Body of pancreas (tissue), 4 donors: Measurements from ENCODE around the gene ADAMTS10. TPM values are rescaled to one million over a fixed set of nuclear protein-coding genes. Genes with fewer than 3 reads are reported as not detected.
A peak's percentile ranks its signal among the peaks of the same experiment; 100 is the strongest.

ENCODE experiments used
- ATAC-seq: fragments of 150-250 bp; one replicate; pipeline ENCODE4 v1.9.1; 2016
- DNase-seq, 4 donors: peaks; one replicate each; pipeline ENCODE4 v3.0.0-alpha.2; 2019
- H3K27ac ChIP-seq, 4 donors: fragments of 200-600 bp; sonication (generic); 1 replicate in 3 of 4; 2 replicates in 1 of 4; pipeline versions ENCODE4 v1.5.1 to v1.6.1; 2016 to 2019; ENCODE audit warnings: mild to moderate bottlenecking in 1 of 4, mixed read lengths in 1 of 4, moderate library complexity in 1 of 4
- H3K27me3 ChIP-seq, 2 donors: fragments of 200-600 bp; sonication (generic); one replicate each; pipeline ENCODE4 v1.6.0; 2016; ENCODE audit warnings: mild to moderate bottlenecking in 1 of 2
- H3K36me3 ChIP-seq, 2 donors: fragments of 200-600 bp; sonication (generic); replicated peaks in 1 of 2; 2 replicates each; pipeline ENCODE4 v1.5.1; 2016; ENCODE audit warnings: low read depth in 2 of 2; ENCODE audit not compliant: insufficient read depth in 1 of 2
- H3K4me1 ChIP-seq: fragments of 200-600 bp; sonication (generic); one replicate; pipeline ENCODE4 v1.6.0; 2016
- H3K4me3 ChIP-seq, 2 donors: fragments of 200-600 bp; sonication (generic); 1 replicate in 1 of 2; 2 replicates in 1 of 2; pipeline ENCODE4 v1.5.1; 2016 to 2019
- H3K9me3 ChIP-seq, 3 donors: fragments of 200-600 bp; sonication (generic); 1 replicate in 2 of 3; 2 replicates in 1 of 3; pipeline ENCODE4 v1.5.1; 2016
- POLR2A ChIP-seq, 3 donors: fragments of 450-650 bp; IDR thresholded peaks; one replicate each; pipeline ENCODE4 v1.6.1; 2016; ENCODE audit warnings: antibody characterized with exemption in 3 of 3, mild to moderate bottlenecking in 2 of 3
- WGBS, 2 donors: methylation state at CpG; one replicate each; pipeline ENCODE4 v1.1.5; 2017; 5-methylcytosine and 5-hydroxymethylcytosine counted together
- intact Hi-C: fragments of 100-400 bp; cut with DNase I; formaldehyde crosslinking; loops from one replicate; pipeline ENCODE4 v1.15.1; 2023
- total RNA-seq, 2 donors: library from RNA; depleted of rRNA; stranded (reverse); fragments of >200 nt; gene quantifications; one replicate each; pipeline ENCODE4 v1.1.0, GENCODE V29; 2016
- TF ChIP-seq, protein P1 (sequence below), 7 experiments: fragments of 450-650 bp in 4 of 7; fragments of 200-600 bp in 3 of 7; sonication (generic) in 3 of 7; IDR thresholded peaks; one replicate each; pipeline ENCODE4 v1.5.1; 2016 to 2019; ENCODE audit warnings: antibody characterized with exemption in 7 of 7

Gene ADAMTS10
- total RNA-seq, 2 donors from 2014 or later = 19.1 to 36.6 TPM

DNA sequence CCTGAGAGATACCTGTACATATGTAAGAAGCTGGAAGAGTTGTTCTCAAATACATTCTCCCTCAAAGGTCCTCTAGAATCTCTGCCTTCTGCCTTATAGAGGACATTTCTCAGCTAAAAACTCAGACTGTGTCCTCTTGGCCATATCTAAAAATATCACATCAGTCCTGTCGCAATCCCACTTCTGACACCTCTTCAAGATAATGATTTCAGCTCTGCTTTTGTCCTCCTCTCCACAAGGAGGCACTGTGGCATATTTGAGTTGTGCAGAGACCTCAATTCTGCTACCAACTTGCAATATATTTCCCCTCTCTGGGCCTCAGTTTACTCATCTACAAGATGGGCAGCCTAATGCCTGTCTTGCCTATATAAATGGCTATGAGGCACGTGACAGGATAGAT lies 16.6 kb downstream of the ADAMTS10 start:
- Histone ChIP-seq H3K27ac (no peak overlapping the region), H3K9me3 (no peaks in the 10 kb centered on the region), H3K27me3 (no peaks in the 10 kb centered on the region), H3K4me1 (peaks cover 13% of the 10 kb centered on the region), H3K36me3 (no peaks in the 10 kb centered on the region), H3K4me3 (no peak overlapping the region)
- no peak for DNase-seq
- ATAC-seq = no peak
- TF ChIP-seq, protein P1, sequence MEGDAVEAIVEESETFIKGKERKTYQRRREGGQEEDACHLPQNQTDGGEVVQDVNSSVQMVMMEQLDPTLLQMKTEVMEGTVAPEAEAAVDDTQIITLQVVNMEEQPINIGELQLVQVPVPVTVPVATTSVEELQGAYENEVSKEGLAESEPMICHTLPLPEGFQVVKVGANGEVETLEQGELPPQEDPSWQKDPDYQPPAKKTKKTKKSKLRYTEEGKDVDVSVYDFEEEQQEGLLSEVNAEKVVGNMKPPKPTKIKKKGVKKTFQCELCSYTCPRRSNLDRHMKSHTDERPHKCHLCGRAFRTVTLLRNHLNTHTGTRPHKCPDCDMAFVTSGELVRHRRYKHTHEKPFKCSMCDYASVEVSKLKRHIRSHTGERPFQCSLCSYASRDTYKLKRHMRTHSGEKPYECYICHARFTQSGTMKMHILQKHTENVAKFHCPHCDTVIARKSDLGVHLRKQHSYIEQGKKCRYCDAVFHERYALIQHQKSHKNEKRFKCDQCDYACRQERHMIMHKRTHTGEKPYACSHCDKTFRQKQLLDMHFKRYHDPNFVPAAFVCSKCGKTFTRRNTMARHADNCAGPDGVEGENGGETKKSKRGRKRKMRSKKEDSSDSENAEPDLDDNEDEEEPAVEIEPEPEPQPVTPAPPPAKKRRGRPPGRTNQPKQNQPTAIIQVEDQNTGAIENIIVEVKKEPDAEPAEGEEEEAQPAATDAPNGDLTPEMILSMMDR (IDR thresholded peaks at IDR 0.05) = no peak
- no peak for TF ChIP-seq POLR2A (IDR thresholded peaks at IDR 0.05)
- intact Hi-C loops = no loop called here
- 88 to 93% methylated on average over 2 of the region's 2 CpGs for WGBS, 2 donors

DNA sequence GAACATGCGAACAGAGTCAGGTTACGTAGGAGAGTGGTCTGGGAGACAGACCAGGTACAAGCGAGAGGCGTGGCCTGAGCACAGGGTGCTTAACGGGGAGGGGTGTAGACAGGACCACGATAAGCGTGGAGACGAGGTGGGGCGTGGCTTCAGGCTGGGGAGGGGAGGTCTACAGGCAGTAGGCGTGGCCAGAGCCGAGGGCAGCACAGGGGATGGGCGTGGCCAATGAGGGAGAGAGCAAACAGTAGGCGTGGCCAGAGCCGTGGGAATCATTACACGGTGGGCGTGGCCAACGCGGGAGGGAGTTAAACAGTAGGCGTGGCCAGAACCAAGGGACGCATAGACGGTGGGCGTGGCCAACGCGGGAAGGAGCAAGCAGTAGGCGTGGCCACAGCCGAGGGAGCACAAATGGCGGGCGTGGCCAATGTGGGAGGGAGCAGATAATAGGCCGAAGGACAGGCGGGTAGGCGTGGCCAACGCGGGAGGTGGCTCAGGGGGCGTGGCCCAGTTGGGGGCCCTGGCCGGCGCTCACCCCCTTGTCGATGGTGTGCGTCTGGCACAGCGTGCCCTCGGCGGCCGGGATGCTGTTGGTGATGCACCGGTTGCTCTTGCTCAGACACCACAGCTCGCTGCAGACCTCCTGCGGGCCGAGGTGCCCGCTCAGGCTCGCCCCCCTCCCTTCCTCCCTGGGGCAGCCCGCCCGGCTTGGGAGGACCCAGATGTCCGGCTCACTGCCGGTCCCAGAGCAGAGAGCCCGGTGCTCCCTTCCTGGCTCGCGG lies 18.1 kb downstream of the ADAMTS10 start:
- H3K36me3 ChIP-seq = no peaks in the 10 kb centered on the region
- H3K27ac ChIP-seq = peak overlapping the region; percentile 4 to 40 (median 18)
- no peaks in the 10 kb centered on the region for H3K27me3 ChIP-seq
- TF ChIP-seq, protein P1 (IDR thresholded peaks at IDR 0.05) = no peak
- peak in 1 of 3 donors; percentile 26 for TF ChIP-seq POLR2A (IDR thresholded peaks at IDR 0.05)
- intact Hi-C loops = no loop called here
- H3K9me3 ChIP-seq = no peaks in the 10 kb centered on the region
- peak; percentile 85 to 94 (median 91) for DNase-seq
- H3K4me1 ChIP-seq = peaks cover 13% of the 10 kb centered on the region
- WGBS, 2 donors = 2% methylated on average over 34 to 55 of the region's 55 CpGs
- no peak overlapping the region for H3K4me3 ChIP-seq
- peak; percentile 81 for ATAC-seq

DNA sequence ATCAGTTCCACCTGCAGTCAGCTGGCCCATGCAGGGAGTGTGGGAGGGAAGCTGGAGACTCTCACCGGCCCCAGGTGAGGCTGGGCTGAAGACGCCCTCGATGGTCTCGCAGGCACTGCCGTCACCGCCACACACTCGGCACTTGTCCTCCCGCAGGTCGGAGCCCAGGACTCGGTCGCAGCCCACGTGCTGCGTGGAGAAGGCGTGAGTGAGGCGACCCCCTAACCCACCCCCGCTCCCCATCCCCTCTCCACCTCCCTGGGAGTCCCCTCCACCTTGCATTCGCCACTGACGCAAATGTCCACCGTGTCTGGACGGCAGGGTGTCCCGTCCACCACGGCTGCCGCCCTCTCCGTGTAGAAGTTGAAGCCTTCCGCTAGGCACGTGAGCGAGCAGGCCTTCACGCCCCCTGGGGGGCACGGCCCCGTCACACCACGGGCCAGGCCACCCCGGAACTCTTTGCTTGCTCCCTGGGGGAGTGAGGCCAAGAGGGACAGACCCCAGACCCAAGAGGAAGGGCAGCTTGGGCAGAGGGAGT lies 21.3 kb downstream of the ADAMTS10 start:
- Histone ChIP-seq H3K27me3 (no peaks in the 10 kb centered on the region), H3K4me1 (peaks cover 13% of the 10 kb centered on the region), H3K9me3 (no peaks in the 10 kb centered on the region), H3K4me3 (no peak overlapping the region), H3K27ac (no peak overlapping the region), H3K36me3 (no peaks in the 10 kb centered on the region)
- intact Hi-C loops = no loop called here
- 64 to 71% methylated on average over 20 to 27 of the region's 32 CpGs for WGBS, 2 donors
- ATAC-seq = no peak
- no peak for DNase-seq
- TF ChIP-seq, protein P1 (IDR thresholded peaks at IDR 0.05) = no peak
- TF ChIP-seq POLR2A (IDR thresholded peaks at IDR 0.05) = no peak

DNA sequence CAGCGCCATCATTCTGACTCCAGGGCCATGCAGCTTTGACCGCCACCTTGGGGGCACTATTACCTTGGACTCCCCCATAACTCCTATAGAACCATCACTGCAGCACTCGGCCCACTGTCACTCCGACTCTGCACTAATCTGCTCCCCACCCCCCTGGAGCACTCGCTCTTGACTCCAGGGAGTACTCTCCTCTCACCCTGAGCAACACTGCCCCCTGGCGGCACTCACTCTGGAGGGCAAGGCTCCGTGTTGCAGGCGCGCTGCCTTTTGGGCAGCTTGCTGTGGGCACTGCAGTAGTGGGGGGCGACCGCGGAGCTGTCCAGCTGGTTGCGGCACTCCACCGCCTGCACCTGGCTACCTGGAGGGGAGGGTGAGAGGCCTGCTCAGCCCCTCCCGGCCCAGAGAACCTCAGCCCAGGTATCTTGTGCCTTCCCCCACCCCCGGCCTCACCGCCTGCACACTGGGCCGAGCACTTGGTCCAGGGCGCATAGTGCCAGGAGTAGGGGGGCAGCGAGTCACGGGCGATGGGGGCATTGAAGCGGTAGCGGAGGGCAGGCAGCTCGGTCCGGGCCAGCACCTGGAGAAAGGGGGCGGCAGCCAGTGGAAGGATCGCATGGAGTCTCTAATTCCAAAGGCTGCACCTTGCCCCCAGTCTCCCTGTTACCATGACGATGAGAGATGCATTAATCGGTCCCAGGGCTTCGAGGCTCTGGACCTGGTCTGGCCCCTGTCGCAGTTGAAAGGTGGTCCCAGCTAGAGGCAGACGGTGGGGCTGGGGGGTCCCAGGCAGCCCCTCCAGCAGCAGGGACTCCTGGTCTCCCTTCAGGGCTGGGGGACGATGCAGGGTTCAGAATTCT lies 24.4 kb downstream of the ADAMTS10 start:
- TF ChIP-seq, protein P1 (IDR thresholded peaks at IDR 0.05) = peak; percentile 14 to 55 (median 42)
- TF ChIP-seq POLR2A (IDR thresholded peaks at IDR 0.05) = no peak
- no peak overlapping the region for H3K27ac ChIP-seq
- peak in 3 of 4 donors; percentile 35 to 62 (median 55) for DNase-seq
- intact Hi-C loops = no loop called here
- 57 to 73% methylated on average over 5 to 34 of the region's 34 CpGs for WGBS, 2 donors
- H3K36me3 ChIP-seq = no peaks in the 10 kb centered on the region
- H3K4me3 ChIP-seq = no peak overlapping the region
- ATAC-seq = no peak
- H3K27me3 ChIP-seq = no peaks in the 10 kb centered on the region
- no peaks in the 10 kb centered on the region for H3K9me3 ChIP-seq
- H3K4me1 ChIP-seq = no peaks in the 10 kb centered on the region
